H9 (cell line): ENCODE measurements around the gene CLEC3A. TPM values are rescaled to one million over a fixed set of nuclear protein-coding genes. Genes with fewer than 3 reads are reported as not detected.
A peak's percentile ranks its signal among the peaks of the same experiment; 100 is the strongest.

Experiments used
- DNase-seq: peaks from one replicate; pipeline ENCODE4 v3.0.0-alpha.2; 2017
- H2AFZ ChIP-seq: one replicate; pipeline ENCODE4 v1.6.1; 2013; ENCODE audit warnings: mild to moderate bottlenecking, low read length, control low read depth, moderate library complexity
- H2AK5ac ChIP-seq: 2 replicates; pipeline ENCODE4 v1.6.1; 2013; ENCODE audit warnings: low read length, control low read depth, mixed read lengths; ENCODE audit not compliant: insufficient read length
- H2BK120ac ChIP-seq: one replicate; pipeline ENCODE4 v1.6.1; 2013; ENCODE audit warnings: low read depth, mild to moderate bottlenecking, low read length, control low read depth, inconsistent platforms; ENCODE audit not compliant: poor library complexity, severe bottlenecking
- H2BK12ac ChIP-seq: 2 replicates; pipeline ENCODE4 v1.6.1; 2013; ENCODE audit warnings: low read length, control low read depth, mixed read lengths, low read depth; ENCODE audit not compliant: insufficient read length
- H2BK15ac ChIP-seq: 2 replicates; pipeline ENCODE4 v1.6.1; 2013; ENCODE audit warnings: low read depth, low read length, control low read depth
- H2BK20ac ChIP-seq: one replicate; pipeline ENCODE4 v1.6.1; 2013; ENCODE audit warnings: low read depth, mild to moderate bottlenecking, low read length, control low read depth, inconsistent platforms; ENCODE audit not compliant: poor library complexity, severe bottlenecking
- H2BK5ac ChIP-seq: 2 replicates; pipeline ENCODE4 v1.6.1; 2013; ENCODE audit warnings: low read length, control low read depth, mixed read lengths; ENCODE audit not compliant: insufficient read length
- H3K14ac ChIP-seq: 2 replicates; pipeline ENCODE4 v1.6.1; 2013; ENCODE audit warnings: low read length, control low read depth; ENCODE audit not compliant: insufficient read depth
- H3K18ac ChIP-seq: 2 replicates; pipeline ENCODE4 v1.6.1; 2013; ENCODE audit warnings: low read depth, mild to moderate bottlenecking, mixed read lengths, low read length, control low read depth; ENCODE audit not compliant: insufficient read length
- H3K23ac ChIP-seq: 2 replicates; pipeline ENCODE4 v1.6.1; 2013; ENCODE audit warnings: low read length, control low read depth, mixed read lengths, low read depth; ENCODE audit not compliant: insufficient read length
- H3K23me2 ChIP-seq: 2 replicates; pipeline ENCODE4 v1.6.1; 2013; ENCODE audit warnings: low read depth, mild to moderate bottlenecking, mixed read lengths, low read length, control low read depth; ENCODE audit not compliant: insufficient read length, poor library complexity, severe bottlenecking
- H3K27ac ChIP-seq: 2 replicates; pipeline ENCODE4 v1.5.1; 2013; ENCODE audit warnings: low read length, control low read depth, mixed read lengths, low read depth; ENCODE audit not compliant: insufficient read length
- H3K27me3 ChIP-seq: 2 replicates; pipeline ENCODE4 v1.6.1; 2013; ENCODE audit warnings: low read length, control low read depth, inconsistent platforms; ENCODE audit not compliant: insufficient read depth
- H3K4ac ChIP-seq: 2 replicates; pipeline ENCODE4 v1.6.1; 2013; ENCODE audit warnings: low read depth, mild to moderate bottlenecking, control low read depth, inconsistent platforms, low read length, moderate library complexity
- H3K4me1 ChIP-seq: 2 replicates; pipeline ENCODE4 v1.6.1; 2013; ENCODE audit warnings: low read length, control low read depth, inconsistent platforms; ENCODE audit not compliant: insufficient read depth
- H3K4me2 ChIP-seq: 2 replicates; pipeline ENCODE4 v1.6.1; 2013; ENCODE audit warnings: low read length, control low read depth, mixed read lengths; ENCODE audit not compliant: insufficient read length, insufficient read depth
- H3K56ac ChIP-seq: 2 replicates; pipeline ENCODE4 v1.6.1; 2013; ENCODE audit warnings: low read depth, mild to moderate bottlenecking, mixed read lengths, low read length, control low read depth; ENCODE audit not compliant: insufficient read length
- H3K79me1 ChIP-seq: 2 replicates; pipeline ENCODE4 v1.6.1; 2013; ENCODE audit warnings: low read depth, mild to moderate bottlenecking, moderate library complexity, low read length, control low read depth, inconsistent platforms; ENCODE audit not compliant: insufficient read depth, poor library complexity, severe bottlenecking
- H3K79me2 ChIP-seq: 2 replicates; pipeline ENCODE4 v1.6.1; 2013; ENCODE audit warnings: low read length, control low read depth, inconsistent platforms; ENCODE audit not compliant: insufficient read depth
- H3K9ac ChIP-seq: 2 replicates; pipeline ENCODE4 v1.6.1; 2013; ENCODE audit warnings: low read length, control low read depth, mixed read lengths; ENCODE audit not compliant: insufficient read length; ENCODE audit errors: extremely low read depth
- H3K9me3 ChIP-seq: one replicate; pipeline ENCODE4 v1.6.1; 2013; ENCODE audit warnings: low read depth, low read length, inconsistent platforms; ENCODE audit not compliant: control insufficient read depth
- H3T11ph ChIP-seq: one replicate; pipeline ENCODE4 v1.6.1; 2013; ENCODE audit warnings: mild to moderate bottlenecking, low read length, control low read depth, inconsistent platforms
- H4K20me1 ChIP-seq: one replicate; pipeline ENCODE4 v1.6.1; 2013; ENCODE audit not compliant: control insufficient read depth, insufficient read length, insufficient read depth
- H4K5ac ChIP-seq: 2 replicates; pipeline ENCODE4 v1.6.1; 2013; ENCODE audit warnings: low read depth, mild to moderate bottlenecking, mixed read lengths, low read length, control low read depth; ENCODE audit not compliant: insufficient read length
- H4K8ac ChIP-seq: replicated peaks from 2 replicates; pipeline ENCODE4 v1.6.1; 2013; ENCODE audit warnings: low read length, control low read depth, mixed read lengths, low read depth; ENCODE audit not compliant: insufficient read length
- H4K91ac ChIP-seq: 2 replicates; pipeline ENCODE4 v1.6.1; 2013; ENCODE audit warnings: low read depth, mild to moderate bottlenecking, moderate library complexity, mixed read lengths, low read length, control low read depth; ENCODE audit not compliant: insufficient read length
- H3K27ac Mint-ChIP-seq, 3 experiments: 2 replicates in 2 of 3; 3 replicates in 1 of 3; pipeline ENCODE4 v1.8.0; 2020 to 2021; ENCODE audit warnings: mixed read lengths in 3 of 3, mild to moderate bottlenecking in 1 of 3, moderate library complexity in 1 of 3
- H3K27me3 Mint-ChIP-seq: 2 replicates; pipeline ENCODE4 v1.8.0; 2021; ENCODE audit warnings: low read depth, mild to moderate bottlenecking, moderate library complexity, mixed read lengths
- H3K36me3 Mint-ChIP-seq, 3 experiments: 2 replicates in 2 of 3; 3 replicates in 1 of 3; pipeline ENCODE4 v1.8.0; 2020 to 2021; ENCODE audit warnings: low read depth in 3 of 3, mixed read lengths in 3 of 3; ENCODE audit not compliant: insufficient read depth in 1 of 3
- H3K4me1 Mint-ChIP-seq, 2 experiments: 2 replicates each; pipeline ENCODE4 v1.8.0; 2020; ENCODE audit warnings: mixed read lengths in 2 of 2
- H3K4me3 Mint-ChIP-seq, 2 experiments: 2 replicates in 1 of 2; 3 replicates in 1 of 2; pipeline ENCODE4 v1.8.0; 2020 to 2021; ENCODE audit warnings: mild to moderate bottlenecking in 2 of 2, mixed read lengths in 2 of 2, moderate library complexity in 1 of 2
- H3K9me3 Mint-ChIP-seq, 2 experiments: 2 replicates in 1 of 2; 3 replicates in 1 of 2; pipeline ENCODE4 v1.8.0; 2020; ENCODE audit warnings: mild to moderate bottlenecking in 2 of 2, mixed read lengths in 2 of 2, moderate library complexity in 1 of 2
- WGBS: extraction: QIAGEN DNeasy Blood & Tissue Kit; methylation state at CpG from one replicate; pipeline ENCODE4 v1.1.7; 2013; ENCODE audit warnings: missing lambda C conversion rate, low lambda C conversion rate, mixed read lengths; ENCODE audit not compliant: insufficient read length; ENCODE audit errors: extremely low coverage; 5-methylcytosine and 5-hydroxymethylcytosine counted together
- total RNA-seq: library from RNA; stranded (reverse); gene quantifications from 2 replicates; pipeline ENCODE4 v1.2.1, GENCODE V29; 2021
- TF ChIP-seq, protein P1 (sequence below): fragments of 200-600 bp; sonication (generic); conservative IDR thresholded peaks from 3 replicates; pipeline ENCODE4 v1.8.0; 2021; ENCODE audit warnings: antibody characterized with exemption, mild to moderate bottlenecking

The CLEC3A gene
- total RNA-seq, 1 experiment from 2014 or later: not detected

DNA sequence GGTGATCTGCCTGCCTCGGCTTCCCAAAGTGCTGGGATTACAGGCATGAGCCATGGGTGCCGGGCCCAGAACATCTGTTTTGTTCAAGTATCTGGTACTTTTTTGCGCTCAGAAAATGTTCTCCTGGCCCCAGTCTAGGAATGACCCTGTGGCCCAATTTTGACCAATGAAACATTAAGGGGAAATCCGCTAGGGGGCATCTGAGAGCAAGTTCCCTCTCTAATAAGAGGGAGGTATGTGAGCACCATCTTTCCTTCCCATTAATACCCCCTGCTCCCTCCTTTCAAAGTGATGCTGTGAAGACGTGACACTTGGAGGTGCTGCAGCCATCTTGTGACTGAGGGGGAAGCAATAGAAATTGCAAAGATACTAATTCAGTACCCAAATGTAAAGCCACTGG is 16.5 kb upstream of the CLEC3A start:
- H3K4me1 Mint-ChIP-seq: peaks cover 10 to 22% of the 10 kb centered on the region in 2 experiments
- H2AFZ ChIP-seq: no peak overlapping the region
- H3K9me3 Mint-ChIP-seq: no peaks in the 10 kb centered on the region
- H3K27me3 Mint-ChIP-seq: no peaks in the 10 kb centered on the region; the same call in none of the 2 replicates
- no peak overlapping the region for H3K27ac Mint-ChIP-seq
- no peak overlapping the region for H3K23ac ChIP-seq
- no peak overlapping the region for H3K4me2 ChIP-seq
- H3K14ac ChIP-seq: no peak overlapping the region
- H4K8ac ChIP-seq: no peak overlapping the region
- no peak overlapping the region for H3K9ac ChIP-seq
- H2BK20ac ChIP-seq: no peak overlapping the region
- no peaks in the 10 kb centered on the region; the same call in 1 of the 2 replicates for H3K4me1 ChIP-seq
- no peak overlapping the region for H3T11ph ChIP-seq
- H3K27ac ChIP-seq: no peak overlapping the region
- H2BK12ac ChIP-seq: no peak overlapping the region
- H2BK15ac ChIP-seq: no peak overlapping the region
- no peak overlapping the region for H4K91ac ChIP-seq
- H3K23me2 ChIP-seq: no peaks in the 10 kb centered on the region
- H3K79me2 ChIP-seq: peaks cover 2% of the 10 kb centered on the region; the same call in 1 of the 2 replicates
- no peak overlapping the region for H3K4ac ChIP-seq
- H4K5ac ChIP-seq: no peak overlapping the region
- no peak overlapping the region for H3K4me3 Mint-ChIP-seq
- no peaks in the 10 kb centered on the region for H4K20me1 ChIP-seq
- no peak for DNase-seq
- H3K18ac ChIP-seq: no peak overlapping the region
- no peaks in the 10 kb centered on the region for H3K9me3 ChIP-seq
- WGBS: no CpG with 5 or more reads among the region's 5 CpGs
- H2BK120ac ChIP-seq: no peak overlapping the region
- H3K56ac ChIP-seq: no peak overlapping the region
- no peaks in the 10 kb centered on the region; a peak in 1 of 7 replicates for H3K36me3 Mint-ChIP-seq
- no peak overlapping the region for H2AK5ac ChIP-seq
- H2BK5ac ChIP-seq: no peak overlapping the region
- H3K27me3 ChIP-seq: no peaks in the 10 kb centered on the region
- H3K79me1 ChIP-seq: no peaks in the 10 kb centered on the region
- TF ChIP-seq, protein P1, sequence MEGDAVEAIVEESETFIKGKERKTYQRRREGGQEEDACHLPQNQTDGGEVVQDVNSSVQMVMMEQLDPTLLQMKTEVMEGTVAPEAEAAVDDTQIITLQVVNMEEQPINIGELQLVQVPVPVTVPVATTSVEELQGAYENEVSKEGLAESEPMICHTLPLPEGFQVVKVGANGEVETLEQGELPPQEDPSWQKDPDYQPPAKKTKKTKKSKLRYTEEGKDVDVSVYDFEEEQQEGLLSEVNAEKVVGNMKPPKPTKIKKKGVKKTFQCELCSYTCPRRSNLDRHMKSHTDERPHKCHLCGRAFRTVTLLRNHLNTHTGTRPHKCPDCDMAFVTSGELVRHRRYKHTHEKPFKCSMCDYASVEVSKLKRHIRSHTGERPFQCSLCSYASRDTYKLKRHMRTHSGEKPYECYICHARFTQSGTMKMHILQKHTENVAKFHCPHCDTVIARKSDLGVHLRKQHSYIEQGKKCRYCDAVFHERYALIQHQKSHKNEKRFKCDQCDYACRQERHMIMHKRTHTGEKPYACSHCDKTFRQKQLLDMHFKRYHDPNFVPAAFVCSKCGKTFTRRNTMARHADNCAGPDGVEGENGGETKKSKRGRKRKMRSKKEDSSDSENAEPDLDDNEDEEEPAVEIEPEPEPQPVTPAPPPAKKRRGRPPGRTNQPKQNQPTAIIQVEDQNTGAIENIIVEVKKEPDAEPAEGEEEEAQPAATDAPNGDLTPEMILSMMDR: peak; percentile 64
